Smooth muscle cell (in vitro differentiated cells): Measurements from ENCODE around the gene SCLY. TPM values are rescaled to one million over a fixed set of nuclear protein-coding genes. Genes with fewer than 3 reads are reported as not detected.

ENCODE experiments used
- DNase-seq: peaks from one replicate; lab custom pipeline; 2025; ENCODE audit not compliant: unreplicated experiment; lab: John Stamatoyannopoulos, UW
- H2AFZ ChIP-seq: fragments of 200-600 bp; sonication (generic); 2 replicates; pipeline ENCODE4 v1.6.0; 2016; ENCODE audit warnings: antibody characterized with exemption, low read depth, mild to moderate bottlenecking
- H3F3A ChIP-seq: fragments of 200-600 bp; sonication (generic); 2 replicates; pipeline ENCODE4 v1.6.0; 2017; ENCODE audit warnings: antibody characterized with exemption, low read depth
- H3K27ac ChIP-seq: fragments of 200-600 bp; sonication (generic); 2 replicates; pipeline ENCODE4 v1.5.1; 2016; ENCODE audit warnings: low read depth, mild to moderate bottlenecking
- H3K27me3 ChIP-seq: fragments of 200-600 bp; sonication (generic); 2 replicates; pipeline ENCODE4 v1.6.1; 2016; ENCODE audit warnings: low read depth, mild to moderate bottlenecking
- H3K36me3 ChIP-seq: fragments of 200-600 bp; sonication (generic); 2 replicates; pipeline ENCODE4 v1.5.1; 2016; ENCODE audit warnings: low read depth
- H3K4me1 ChIP-seq: fragments of 200-600 bp; sonication (generic); 2 replicates; pipeline ENCODE4 v1.5.1; 2016; ENCODE audit warnings: low read depth
- H3K4me2 ChIP-seq: fragments of 200-600 bp; sonication (generic); 2 replicates; pipeline ENCODE4 v1.6.0; 2016; ENCODE audit warnings: mild to moderate bottlenecking
- H3K4me3 ChIP-seq: fragments of 200-600 bp; sonication (generic); 2 replicates; pipeline ENCODE4 v1.5.1; 2016; ENCODE audit warnings: mild to moderate bottlenecking
- H3K79me2 ChIP-seq: fragments of 200-600 bp; sonication (generic); 2 replicates; pipeline ENCODE4 v1.6.0; 2016; ENCODE audit warnings: low read depth, mild to moderate bottlenecking
- H3K9ac ChIP-seq: fragments of 200-600 bp; sonication (generic); 2 replicates; pipeline ENCODE4 v1.6.0; 2016; ENCODE audit warnings: low read depth
- H3K9me3 ChIP-seq: fragments of 200-600 bp; sonication (generic); replicated peaks from 2 replicates; pipeline ENCODE4 v1.5.1; 2016; ENCODE audit warnings: low read depth
- H4K20me1 ChIP-seq: fragments of 200-600 bp; sonication (generic); 2 replicates; pipeline ENCODE4 v1.6.0; 2016; ENCODE audit warnings: low read depth
- WGBS: methylation state at CpG from one replicate; pipeline ENCODE4 v1.1.7; 2016; ENCODE audit warnings: low lambda C conversion rate; 5-methylcytosine and 5-hydroxymethylcytosine counted together
- polyA plus RNA-seq: library from polyadenylated mRNA; unstranded; fragments of >200 nt; fragmentation: Nextera tagmentation; extraction: Ambion mirVana; gene quantifications from 2 replicates; pipeline ENCODE4 v1.2.1, GENCODE V29; 2016
- total RNA-seq: library from RNA; depleted of rRNA; stranded (reverse); fragments of >200 nt; gene quantifications from 2 replicates; pipeline ENCODE4 v1.2.3, GENCODE V29; 2014
- TF ChIP-seq, protein P1 (sequence below): fragments of 200-600 bp; sonication (generic); IDR thresholded peaks from 2 replicates; pipeline ENCODE4 v1.5.1; 2017; ENCODE audit warnings: borderline replicate concordance, mild to moderate bottlenecking, antibody characterized with exemption; ENCODE audit not compliant: insufficient read depth, poor library complexity, severe bottlenecking

Gene SCLY
- total and polyA plus RNA-seq, 2 experiments from 2014 or later, result 7.6 to 12.9 TPM

DNA sequence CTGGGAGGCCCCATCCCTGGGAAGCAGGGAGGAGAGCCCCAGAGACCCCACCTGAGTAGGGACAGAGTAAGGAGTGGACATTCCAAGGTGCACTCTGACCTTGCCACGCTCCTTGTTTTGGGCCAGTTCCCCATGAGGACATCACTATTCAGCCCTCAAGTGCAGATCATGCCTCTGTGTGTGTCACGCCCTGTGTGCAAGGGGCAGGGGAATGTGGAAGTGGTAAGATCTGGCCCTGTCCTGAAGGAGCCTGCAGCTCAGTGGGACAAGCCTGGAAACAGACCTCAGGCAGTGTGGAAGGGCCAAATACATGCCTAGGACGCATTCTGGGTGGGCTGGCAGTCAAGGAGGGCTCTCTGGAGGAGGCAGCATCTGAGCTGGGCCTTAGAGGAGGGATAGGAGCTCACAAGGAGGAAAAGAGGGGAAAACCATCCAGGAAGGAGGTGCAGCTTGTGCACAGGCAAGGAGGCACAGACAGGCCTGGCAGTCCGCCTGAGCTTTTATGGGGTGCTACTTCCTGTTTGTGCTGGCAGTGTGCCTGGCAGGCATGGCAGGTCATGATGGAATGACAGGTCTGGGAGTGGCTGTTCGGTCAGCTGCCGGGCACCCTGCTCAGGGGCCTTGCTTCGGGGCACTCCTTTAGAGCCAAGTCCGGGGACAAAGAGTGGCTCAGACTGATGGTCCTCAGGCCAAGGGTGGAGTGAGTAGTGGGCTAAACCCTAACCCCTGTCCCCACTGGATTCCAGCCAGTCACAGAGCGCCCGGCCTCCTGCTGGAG, 80.9 kb downstream of the SCLY start:
- Histone ChIP-seq H3F3A (no peaks in the 10 kb centered on the region), H3K79me2 (no peaks in the 10 kb centered on the region), H3K27ac (no peak overlapping the region), H3K4me3 (no peak overlapping the region), H3K9me3 (no peaks in the 10 kb centered on the region), H3K9ac (no peak overlapping the region), H2AFZ (no peak overlapping the region), H3K4me1 (peaks cover 5% of the 10 kb centered on the region), H3K36me3 (no peaks in the 10 kb centered on the region), H3K4me2 (no peak overlapping the region), H4K20me1 (no peaks in the 10 kb centered on the region), H3K27me3 (no peaks in the 10 kb centered on the region)
- no peak for DNase-seq
- TF ChIP-seq, protein P1, sequence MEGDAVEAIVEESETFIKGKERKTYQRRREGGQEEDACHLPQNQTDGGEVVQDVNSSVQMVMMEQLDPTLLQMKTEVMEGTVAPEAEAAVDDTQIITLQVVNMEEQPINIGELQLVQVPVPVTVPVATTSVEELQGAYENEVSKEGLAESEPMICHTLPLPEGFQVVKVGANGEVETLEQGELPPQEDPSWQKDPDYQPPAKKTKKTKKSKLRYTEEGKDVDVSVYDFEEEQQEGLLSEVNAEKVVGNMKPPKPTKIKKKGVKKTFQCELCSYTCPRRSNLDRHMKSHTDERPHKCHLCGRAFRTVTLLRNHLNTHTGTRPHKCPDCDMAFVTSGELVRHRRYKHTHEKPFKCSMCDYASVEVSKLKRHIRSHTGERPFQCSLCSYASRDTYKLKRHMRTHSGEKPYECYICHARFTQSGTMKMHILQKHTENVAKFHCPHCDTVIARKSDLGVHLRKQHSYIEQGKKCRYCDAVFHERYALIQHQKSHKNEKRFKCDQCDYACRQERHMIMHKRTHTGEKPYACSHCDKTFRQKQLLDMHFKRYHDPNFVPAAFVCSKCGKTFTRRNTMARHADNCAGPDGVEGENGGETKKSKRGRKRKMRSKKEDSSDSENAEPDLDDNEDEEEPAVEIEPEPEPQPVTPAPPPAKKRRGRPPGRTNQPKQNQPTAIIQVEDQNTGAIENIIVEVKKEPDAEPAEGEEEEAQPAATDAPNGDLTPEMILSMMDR, result no peak
- 86% methylated on average over 10 of the region's 10 CpGs for WGBS

DNA sequence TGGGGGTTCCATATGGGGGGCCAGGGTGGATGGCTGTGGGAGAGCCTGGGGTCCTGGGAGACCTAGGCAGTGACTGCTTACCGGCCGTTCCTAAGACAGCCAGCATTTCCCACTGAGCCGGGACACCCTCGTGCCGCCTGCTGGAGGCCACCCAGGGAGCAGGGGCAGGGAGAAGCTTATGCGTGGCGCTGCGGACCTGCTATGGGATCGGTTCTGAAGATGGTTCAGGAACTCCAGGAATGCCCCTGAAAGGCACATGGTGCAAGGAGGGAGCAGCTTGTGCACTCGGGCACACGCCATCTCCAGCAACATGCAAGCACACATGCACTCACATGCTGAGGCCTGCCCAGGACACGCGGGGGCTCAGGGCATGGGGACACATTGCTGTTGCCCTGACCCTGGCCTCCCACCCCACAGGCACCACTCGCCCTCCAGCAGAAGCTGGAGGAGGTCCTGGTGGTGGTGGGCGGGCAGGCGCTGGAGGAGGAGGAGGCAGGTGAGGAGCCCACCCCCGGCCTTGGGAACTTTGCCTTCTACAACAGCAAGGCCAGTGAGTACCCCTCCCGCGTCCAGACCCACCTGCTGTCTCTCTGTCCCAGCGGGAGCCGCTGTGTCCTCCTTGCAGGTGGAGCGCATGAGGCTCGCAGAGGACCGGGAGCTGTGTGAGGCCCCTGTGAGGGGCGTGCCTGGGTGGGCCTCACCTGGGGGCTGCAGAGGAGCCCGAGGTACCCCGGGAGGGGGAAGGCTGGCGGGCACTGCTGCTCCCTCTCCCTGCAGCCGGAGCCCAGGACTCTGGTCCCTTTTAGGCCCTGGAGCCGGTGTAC, 81.8 kb downstream of the SCLY start:
- H3K27ac ChIP-seq, result no peak overlapping the region
- H3K9me3 ChIP-seq, result no peaks in the 10 kb centered on the region
- H2AFZ ChIP-seq, result no peak overlapping the region
- no peaks in the 10 kb centered on the region for H3K79me2 ChIP-seq
- H3K4me3 ChIP-seq, result no peak overlapping the region
- no peaks in the 10 kb centered on the region for H3F3A ChIP-seq
- H3K36me3 ChIP-seq, result no peaks in the 10 kb centered on the region
- no peaks in the 10 kb centered on the region for H4K20me1 ChIP-seq
- H3K4me1 ChIP-seq, result peaks cover 5% of the 10 kb centered on the region
- H3K9ac ChIP-seq, result no peak overlapping the region
- no peak overlapping the region for H3K4me2 ChIP-seq
- H3K27me3 ChIP-seq, result no peaks in the 10 kb centered on the region
- TF ChIP-seq, protein P1, result no peak
- 94% methylated on average over 30 of the region's 30 CpGs for WGBS
- no peak for DNase-seq

DNA sequence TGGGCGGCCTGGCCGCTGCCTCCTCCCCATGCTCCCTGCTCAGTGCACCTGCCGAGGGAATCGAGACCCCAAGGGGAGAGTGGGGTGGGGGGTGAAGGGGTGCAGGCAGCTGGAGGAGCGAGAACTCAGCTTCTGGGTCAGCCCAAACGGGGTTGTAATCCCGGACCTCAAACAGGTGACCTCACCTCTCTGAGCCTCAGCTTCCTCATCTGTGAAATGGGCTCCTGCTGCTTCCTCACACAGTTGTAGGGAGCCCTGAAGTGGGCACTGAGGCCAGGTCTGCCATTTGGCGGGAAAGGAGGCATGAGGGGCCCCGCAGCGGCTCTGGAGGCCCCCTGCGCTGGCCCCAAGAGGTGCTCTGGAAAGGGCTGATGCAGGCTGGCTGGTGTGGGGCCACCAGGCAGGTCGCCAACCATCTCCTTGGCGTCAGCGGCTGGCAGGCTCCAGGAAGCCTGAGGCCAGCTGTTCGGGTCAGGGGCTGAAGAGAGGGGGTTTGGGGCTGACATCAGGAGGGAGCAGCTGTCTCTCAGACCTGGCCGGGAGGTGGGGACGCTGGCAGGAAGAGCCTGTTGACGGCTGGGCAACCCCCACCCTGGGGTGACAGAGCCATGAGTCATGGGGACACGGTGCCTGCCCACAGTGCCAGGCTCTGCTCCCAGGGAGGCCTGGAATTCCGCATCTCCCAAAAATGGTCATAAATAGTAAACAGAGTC, 82.6 kb downstream of the SCLY start:
- no peak overlapping the region for H3K9ac ChIP-seq
- no peak overlapping the region for H3K27ac ChIP-seq
- H3K4me3 ChIP-seq, result no peak overlapping the region
- H3K79me2 ChIP-seq, result no peaks in the 10 kb centered on the region
- no peaks in the 10 kb centered on the region for H3F3A ChIP-seq
- 69% methylated on average over 16 of the region's 20 CpGs for WGBS
- H2AFZ ChIP-seq, result no peak overlapping the region
- H3K36me3 ChIP-seq, result no peaks in the 10 kb centered on the region
- H3K4me1 ChIP-seq, result peaks cover 5% of the 10 kb centered on the region
- H3K9me3 ChIP-seq, result no peaks in the 10 kb centered on the region
- H3K27me3 ChIP-seq, result no peaks in the 10 kb centered on the region
- no peak for DNase-seq
- H4K20me1 ChIP-seq, result no peaks in the 10 kb centered on the region
- H3K4me2 ChIP-seq, result peak overlapping the region; percentile 65
- TF ChIP-seq, protein P1, result no peak
